KOPT-K1 (cell line): ENCODE results near the gene MGLL.
"Not testable (repeated sequence)": the region's sequence is repeated elsewhere in the genome, so short reads cannot be mapped to it uniquely, and the experiment has no call there.

ENCODE experiments used
- H3K27ac ChIP-seq: fragments of 200-600 bp; sonication (generic); 2 replicates; pipeline ENCODE4 v1.5.1; 2016; ENCODE audit warnings: antibody characterized with exemption, mild to moderate bottlenecking, low read depth, low read length; ENCODE audit not compliant: poor library complexity, severe bottlenecking
- H3K36me3 ChIP-seq: fragments of 200-600 bp; sonication (generic); 2 replicates; pipeline ENCODE4 v1.5.1; 2017; ENCODE audit warnings: antibody characterized with exemption, mild to moderate bottlenecking, low read length, moderate library complexity; ENCODE audit not compliant: insufficient read depth
- H3K9me3 ChIP-seq: fragments of 200-600 bp; sonication (generic); 2 replicates; pipeline ENCODE4 v1.5.1; 2017; ENCODE audit warnings: antibody characterized with exemption, low read length, mild to moderate bottlenecking; ENCODE audit not compliant: insufficient read depth, poor library complexity, severe bottlenecking

MGLL gene

DNA sequence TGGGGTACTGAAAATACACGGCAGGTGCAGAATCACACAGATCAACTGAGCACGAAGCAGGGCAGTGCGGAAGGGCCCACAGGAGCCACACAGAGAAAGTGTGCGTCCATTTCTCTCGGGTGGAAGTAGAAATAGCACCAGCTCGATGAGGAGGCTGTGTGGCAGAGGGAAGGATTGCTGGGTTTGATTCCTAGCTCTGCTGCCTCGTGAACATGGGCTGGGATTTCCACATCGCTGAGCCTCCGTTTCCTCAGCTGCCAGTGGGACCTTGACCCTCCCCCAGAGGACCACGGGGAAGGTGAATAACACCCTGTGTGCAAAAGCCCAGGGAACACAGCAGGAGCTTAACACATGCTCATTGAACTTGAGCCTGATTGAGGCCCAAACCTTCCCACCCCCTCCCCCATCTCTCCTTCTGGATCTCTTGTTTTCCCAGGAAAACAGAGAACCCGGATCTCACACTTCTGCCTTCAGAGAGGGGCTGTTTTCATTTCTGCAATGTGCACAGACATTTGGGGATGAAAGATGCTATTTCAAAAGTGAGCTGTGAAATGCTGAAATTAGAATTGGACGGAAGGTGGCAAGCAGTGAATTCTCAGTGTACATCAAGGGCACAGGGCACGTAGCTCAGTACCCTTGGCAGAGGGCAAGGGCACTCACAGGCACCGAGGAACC lies 111.2 kb downstream of the MGLL start:
- Histone ChIP-seq H3K9me3 (no peaks in the 10 kb centered on the region), H3K36me3 (no peaks in the 10 kb centered on the region), H3K27ac (no peak overlapping the region)

DNA sequence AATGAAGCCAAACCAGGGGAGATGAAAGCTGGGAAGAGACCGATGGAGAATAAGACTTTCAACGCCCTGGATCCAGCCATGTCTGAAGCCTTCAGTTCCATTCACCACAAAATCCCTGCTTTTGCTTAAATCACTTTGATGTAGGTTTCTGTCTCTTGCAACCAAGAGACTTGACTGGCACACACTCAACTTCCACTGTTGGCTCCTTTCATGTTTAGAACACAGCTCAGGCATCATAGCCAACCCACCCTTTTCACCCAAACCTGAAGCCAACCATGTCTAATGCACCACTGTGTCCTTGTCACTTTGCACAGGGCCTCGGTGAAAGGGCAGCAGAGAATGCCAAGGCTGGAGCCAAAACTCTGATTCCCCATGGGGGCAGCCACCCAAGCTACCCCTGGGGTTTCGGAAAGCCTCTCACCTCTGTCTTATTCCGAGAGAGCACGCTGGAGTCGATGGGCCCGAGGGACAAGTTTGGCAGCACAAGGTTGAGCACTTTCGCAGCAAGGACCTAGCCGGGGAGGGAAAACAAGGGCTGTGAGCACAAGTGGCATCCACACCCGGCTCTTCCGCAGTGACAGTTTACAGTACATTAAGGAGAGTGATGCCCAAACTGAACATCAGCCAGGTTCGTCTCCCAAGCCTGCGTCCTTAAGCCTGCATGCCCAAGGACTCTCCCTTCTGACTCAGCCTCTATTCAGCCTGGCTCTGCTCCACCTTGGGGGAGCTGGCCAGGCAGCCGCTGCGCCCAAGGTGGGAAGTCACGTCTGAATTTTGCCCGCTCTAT lies 112.0 kb downstream of the MGLL start:
- no peaks in the 10 kb centered on the region for H3K9me3 ChIP-seq
- H3K36me3 ChIP-seq: no peaks in the 10 kb centered on the region
- no peak overlapping the region for H3K27ac ChIP-seq

DNA sequence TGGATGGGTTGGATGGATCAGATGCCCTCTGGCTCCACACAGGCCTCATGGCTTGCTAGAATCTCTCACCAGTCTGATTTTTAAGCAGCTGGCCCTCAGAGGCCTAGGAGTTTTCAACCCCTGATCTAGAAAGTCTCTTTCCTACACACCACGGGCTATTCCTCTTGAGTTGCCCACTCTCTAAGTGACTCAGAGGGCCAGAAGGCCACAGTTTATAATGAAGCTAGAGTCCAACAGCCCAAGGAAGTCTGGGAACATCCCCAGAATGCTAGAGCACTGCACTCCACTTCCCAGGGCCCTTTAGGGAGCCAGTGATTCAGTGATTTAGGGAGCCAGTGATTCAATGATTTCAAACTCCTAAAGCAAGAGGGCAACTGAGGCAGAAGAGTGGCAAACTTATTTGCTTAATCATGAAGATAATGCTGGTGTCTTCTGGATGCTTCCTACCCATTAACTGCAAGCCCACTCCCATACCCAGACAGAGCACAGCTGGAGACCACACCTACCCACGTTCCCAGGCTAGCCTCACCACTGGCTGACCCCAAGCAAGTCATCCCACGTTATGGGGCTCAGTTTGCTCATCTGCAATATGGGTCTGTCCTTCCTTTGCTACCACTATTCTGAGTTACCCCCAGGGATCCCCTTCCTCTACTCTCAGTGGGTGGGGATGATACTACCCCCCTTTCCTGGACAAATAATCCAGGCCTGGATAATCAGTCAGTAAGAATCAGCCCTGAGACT lies 112.8 kb downstream of the MGLL start:
- no peaks in the 10 kb centered on the region for H3K9me3 ChIP-seq
- H3K36me3 ChIP-seq: no peaks in the 10 kb centered on the region
- no peak overlapping the region for H3K27ac ChIP-seq

DNA sequence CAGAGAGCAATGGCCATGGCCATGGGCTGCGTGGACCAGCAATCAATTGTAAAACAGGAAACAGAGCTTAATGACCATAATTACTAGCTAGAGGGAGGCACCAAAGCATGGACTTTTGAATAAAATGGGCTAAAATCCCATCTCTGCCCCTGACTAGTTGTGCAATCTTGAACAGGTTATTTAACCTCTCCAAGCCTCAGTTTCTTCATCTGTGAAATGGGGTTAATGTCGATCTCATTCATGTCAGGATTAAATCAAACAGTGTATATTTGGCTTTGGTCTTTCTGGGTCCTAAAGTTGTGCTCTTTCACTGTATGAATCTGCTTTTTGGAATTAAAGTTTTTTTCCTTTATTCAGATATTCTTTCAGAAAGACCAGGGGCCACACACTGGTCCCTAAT lies 113.5 kb downstream of the MGLL start:
- Histone ChIP-seq H3K27ac (no peak overlapping the region), H3K9me3 (peaks cover 2% of the 10 kb centered on the region), H3K36me3 (no peaks in the 10 kb centered on the region)

DNA sequence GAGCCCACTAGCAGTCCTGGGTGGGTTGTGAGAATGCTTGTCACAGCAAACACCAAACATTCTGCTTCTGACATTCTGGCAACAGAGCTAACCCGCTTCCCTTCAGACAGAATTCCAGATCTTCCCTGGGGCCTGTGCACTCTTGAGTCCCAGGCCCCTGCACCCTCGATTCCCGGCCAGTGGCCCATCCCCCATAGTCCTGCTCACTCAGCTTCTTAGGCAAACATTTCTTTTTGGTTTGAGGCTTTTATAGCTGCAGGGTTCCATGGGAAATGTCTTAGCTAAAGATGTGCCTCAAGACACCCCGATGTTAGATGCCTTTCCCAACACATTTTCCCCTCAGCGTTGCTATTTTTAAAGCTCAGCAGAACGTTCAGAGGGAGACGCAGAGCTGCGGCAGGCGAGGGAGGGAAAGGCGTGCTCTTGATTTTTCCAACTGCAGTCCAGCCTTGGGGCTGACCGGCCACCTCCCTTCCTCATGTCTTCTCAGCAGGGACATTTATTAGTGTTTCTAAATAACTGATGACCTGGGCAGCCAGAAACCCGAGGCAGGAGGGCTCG lies 114.4 kb downstream of the MGLL start:
- no peaks in the 10 kb centered on the region for H3K36me3 ChIP-seq
- peaks cover 11% of the 10 kb centered on the region for H3K9me3 ChIP-seq
- no peak overlapping the region for H3K27ac ChIP-seq

DNA sequence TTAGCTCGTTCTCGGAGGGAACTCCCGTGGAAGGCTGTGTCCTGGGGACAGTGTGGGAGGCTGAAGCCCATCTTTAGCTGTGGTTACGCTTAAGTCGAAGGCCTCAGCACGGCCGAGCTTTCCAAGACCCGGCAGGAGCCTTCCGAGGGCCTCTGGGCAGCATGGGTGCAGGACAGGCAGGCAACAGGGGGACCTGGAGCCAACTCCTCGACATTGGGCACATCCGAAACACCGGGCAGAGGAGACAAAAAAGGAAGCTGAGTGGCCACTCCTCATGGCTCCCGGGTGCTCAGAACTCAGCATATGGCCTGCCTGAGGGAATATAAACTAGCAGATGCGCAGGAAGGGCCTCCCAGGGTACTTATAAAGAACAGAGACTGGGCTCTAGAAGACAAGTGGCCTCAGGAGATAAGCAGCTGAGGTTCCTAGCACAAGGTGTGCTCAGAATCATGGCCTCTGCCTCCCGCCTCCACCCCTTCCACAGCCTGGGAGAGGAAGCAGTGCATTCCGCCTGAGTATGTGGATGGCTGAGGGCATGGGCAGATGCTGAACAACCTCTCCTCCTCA lies 115.4 kb downstream of the MGLL start:
- Histone ChIP-seq H3K27ac (no peak overlapping the region), H3K9me3 (peaks cover 11% of the 10 kb centered on the region), H3K36me3 (no peaks in the 10 kb centered on the region)

DNA sequence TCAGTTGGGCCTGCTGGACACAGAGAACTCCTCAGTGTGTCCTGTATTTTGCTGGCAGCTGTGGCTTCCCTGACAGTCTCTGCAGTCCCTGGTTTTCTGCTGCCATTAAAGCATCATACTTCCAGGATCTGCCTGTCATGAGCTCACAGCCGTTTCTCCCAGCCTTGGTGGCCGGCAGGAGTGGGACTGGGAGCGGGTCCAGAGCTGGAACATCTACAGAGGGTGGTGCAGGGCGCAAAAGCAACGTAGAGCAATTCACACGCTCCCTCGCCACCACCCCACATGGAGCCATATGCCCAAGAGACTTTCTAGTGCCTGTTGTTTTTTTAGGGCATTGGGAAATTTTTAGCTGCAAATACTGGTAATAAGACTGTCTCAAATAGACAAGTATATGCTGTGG lies 116.0 kb downstream of the MGLL start:
- no peak overlapping the region for H3K27ac ChIP-seq
- H3K9me3 ChIP-seq: peaks cover 11% of the 10 kb centered on the region
- H3K36me3 ChIP-seq: no peaks in the 10 kb centered on the region

DNA sequence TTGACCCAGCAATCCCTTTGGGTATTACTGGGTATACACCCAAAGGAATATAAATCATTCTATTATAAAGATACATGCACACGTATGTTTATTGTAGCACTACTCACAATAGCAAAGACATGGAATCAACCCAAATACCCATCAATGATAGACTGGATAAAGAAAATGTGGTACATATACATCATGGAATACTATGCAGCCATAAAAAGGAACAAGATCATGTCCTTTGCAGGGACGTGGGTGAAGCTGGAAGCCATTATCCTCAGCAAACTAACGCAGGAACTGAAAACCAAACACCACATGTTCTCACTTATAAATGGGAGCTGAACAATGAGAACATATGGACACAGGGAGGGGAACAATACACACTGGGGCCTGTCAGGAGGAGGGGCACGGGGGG lies 117.5 kb downstream of the MGLL start:
- peaks cover 11% of the 10 kb centered on the region for H3K9me3 ChIP-seq
- not testable (repeated sequence) for H3K36me3 ChIP-seq, H3K27ac ChIP-seq

DNA sequence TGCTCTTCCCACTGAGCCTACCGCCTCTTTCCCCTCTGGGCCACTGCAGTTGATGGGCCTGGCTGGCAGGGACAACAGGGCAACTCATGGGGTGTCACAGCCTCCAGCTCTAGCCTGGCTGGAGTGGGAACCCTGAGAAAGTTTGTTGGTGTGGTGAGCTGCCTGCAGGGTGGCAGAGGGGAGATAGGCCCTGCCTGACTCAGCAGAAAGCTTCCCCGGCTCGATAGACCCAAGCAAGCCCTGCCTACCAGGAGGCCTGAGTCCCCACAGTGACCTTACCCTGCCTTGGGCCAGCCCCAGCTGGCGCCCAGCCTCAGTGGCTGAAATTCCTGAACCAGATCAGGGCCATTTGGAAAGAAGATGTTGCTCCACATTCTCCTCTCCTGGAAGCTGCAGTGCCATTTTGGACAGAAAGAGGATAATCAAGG lies 120.2 kb downstream of the MGLL start:
- no peak overlapping the region for H3K27ac ChIP-seq
- H3K9me3 ChIP-seq: peaks cover 11% of the 10 kb centered on the region
- no peaks in the 10 kb centered on the region for H3K36me3 ChIP-seq

DNA sequence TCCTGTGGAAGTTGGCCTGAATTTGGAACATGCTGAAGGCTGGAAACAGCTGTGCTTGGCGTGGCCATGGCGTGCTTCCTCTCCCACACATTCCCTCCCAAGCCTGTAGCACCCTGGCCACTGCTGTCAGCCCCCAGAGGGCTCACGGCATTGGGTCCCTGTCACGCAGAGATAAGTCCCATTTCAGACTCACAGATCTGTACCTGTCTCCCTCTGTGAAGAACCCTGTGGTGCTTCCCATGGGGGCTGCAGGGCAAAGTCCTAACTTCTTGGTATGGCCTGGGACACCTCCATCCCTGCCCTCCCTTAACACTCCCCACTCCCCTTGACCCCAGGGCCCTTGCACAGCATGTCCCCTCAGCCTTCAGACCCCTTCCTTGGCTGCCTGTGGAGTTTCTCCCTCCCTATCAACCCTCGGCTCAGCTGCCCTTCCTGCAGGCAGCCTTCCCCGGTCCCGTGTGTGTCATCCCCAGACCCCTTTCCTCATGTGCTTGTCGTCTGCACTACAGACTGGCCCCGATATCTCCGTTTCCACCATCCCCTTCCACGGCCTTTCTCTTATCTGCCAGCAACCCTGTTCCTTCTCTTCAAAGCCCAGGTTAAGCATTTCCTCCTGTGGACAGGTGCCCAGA lies 120.9 kb downstream of the MGLL start:
- H3K9me3 ChIP-seq: peaks cover 11% of the 10 kb centered on the region
- no peaks in the 10 kb centered on the region for H3K36me3 ChIP-seq
- H3K27ac ChIP-seq: no peak overlapping the region

DNA sequence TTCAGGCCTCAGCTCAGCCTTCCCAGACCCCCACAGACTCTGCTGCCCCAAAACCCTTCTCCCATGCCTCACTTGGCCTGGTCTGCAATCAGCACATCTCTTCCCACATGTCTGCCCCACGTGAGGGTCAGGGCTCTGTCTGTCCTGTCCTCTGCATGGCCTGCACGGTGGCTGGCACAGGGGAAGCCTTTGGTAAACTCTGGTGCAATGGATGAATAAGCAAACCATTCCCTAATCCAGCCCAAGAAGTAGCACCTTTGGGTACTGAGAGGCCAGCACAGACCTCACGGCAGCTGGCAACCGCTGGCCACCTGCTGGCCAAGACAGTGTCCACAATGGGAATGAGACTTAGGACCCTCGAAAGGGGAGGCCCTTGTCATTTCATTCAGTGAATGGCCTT lies 121.9 kb downstream of the MGLL start:
- H3K27ac ChIP-seq: no peak overlapping the region
- peaks cover 11% of the 10 kb centered on the region for H3K9me3 ChIP-seq
- H3K36me3 ChIP-seq: no peaks in the 10 kb centered on the region

DNA sequence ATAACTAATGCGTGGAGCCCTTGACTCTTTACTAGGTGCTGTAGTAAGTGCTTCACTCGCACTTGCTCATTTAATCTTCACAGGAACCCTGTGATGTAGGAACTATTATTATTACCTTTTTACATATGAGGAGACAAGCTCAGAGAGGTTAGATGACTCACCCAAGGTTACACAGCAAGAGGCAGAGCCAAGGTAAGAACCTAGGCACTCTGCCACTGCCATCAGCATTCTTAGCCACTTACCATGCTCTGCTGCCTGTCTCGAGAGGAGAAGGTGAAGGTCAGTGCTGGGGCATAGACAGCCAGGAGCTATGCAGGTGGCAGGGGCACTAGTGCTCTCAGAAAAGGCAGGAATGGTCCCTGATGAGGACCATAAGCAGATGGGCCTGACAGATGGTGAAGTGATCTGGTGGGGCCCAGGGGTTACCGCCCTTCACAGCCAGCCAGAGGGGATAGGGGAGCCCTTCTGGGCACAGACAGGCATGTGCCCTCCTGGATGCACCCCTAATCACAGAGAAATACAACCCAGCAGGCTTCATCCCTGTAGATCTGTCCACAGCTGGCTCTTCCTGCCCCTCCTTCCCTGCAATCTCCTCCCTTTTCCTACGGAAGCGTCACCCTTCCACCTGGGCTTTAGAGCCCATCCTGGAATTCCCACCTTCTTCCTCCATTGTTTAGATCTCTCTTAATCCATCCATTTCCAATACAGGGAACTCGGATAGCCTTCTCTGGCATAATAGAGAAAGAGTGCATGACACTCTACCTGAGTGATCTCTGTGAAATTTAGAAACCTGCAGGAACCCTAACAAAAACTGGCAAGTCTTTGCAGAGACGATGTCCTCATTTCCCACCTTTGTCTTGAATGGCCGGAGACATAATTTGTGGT lies 122.7 kb downstream of the MGLL start:
- Histone ChIP-seq H3K9me3 (peaks cover 11% of the 10 kb centered on the region), H3K27ac (no peak overlapping the region), H3K36me3 (no peaks in the 10 kb centered on the region)

DNA sequence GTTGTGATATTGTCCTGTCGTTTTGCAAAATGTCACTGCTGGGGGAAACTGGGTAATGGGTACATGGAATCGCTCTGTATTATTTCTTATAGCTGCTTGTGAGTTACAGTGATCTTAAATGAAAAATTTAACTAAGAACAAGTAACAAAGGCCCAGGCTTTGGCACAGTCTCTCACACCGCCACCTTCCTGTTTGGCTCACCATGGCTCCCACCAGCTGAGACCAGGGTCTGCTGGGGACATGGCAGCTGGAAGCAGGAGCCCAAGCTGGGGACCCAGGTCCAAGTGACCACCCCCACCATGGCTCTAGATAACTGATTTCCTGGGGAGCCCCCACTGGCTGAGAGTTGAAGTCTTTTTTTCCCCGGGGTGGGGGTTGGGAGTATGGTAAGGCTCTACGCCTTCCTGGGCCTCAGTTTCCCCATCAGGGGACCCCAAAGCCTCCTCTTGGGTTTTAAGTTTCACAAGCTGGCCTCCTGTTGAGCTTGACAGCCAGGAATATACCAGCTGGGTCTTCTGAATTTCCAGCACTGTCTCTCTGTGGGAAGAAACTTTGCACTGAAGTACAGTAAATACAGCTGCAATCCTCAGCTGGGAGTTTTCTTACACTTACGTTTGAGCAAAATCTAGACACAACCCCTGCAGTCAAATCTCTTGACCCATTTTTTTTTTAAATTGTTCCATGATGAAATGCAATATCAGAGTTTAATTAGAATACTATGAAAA lies 123.5 kb downstream of the MGLL start:
- Histone ChIP-seq H3K36me3 (no peaks in the 10 kb centered on the region), H3K27ac (no peak overlapping the region), H3K9me3 (peaks cover 10% of the 10 kb centered on the region)
